WTC11 (cell line): ENCODE data around the gene PLD3. TPM values are rescaled to one million over a fixed set of nuclear protein-coding genes. Genes with fewer than 3 reads are reported as not detected.

Experiments used
- ATAC-seq: fragments of 200-7000 bp; cut with Tn5 transposase; 2 replicates; pipeline ENCODE4 v1.10.0; 2021; ENCODE audit warnings: mild to moderate bottlenecking, moderate library complexity
- CTCF ChIA-PET: fragments of 300-600 bp; sonication (Branson Sonifier 250); formaldehyde crosslinking; loops from one replicate; lab custom pipeline; 2021; ENCODE audit warnings: antibody characterized with exemption; lab: Charles Lee
- POLR2A ChIA-PET: fragments of 350-600 bp; sonication (Branson Sonifier 250); formaldehyde crosslinking; loops from one replicate; lab custom pipeline; 2021; ENCODE audit warnings: antibody characterized with exemption; lab: Charles Lee
- DNase-seq: peaks from one replicate; pipeline ENCODE4 v3.0.0; 2021; ENCODE audit warnings: low spot score
- H3K27ac Mint-ChIP-seq: 2 replicates; pipeline ENCODE4 v1.8.0; 2021; ENCODE audit warnings: mixed read lengths
- H3K27me3 Mint-ChIP-seq: 2 replicates; pipeline ENCODE4 v1.8.0; 2021; ENCODE audit warnings: low read depth, mild to moderate bottlenecking, moderate library complexity, mixed read lengths
- H3K36me3 Mint-ChIP-seq: 2 replicates; pipeline ENCODE4 v1.8.0; 2021; ENCODE audit warnings: mixed read lengths
- H3K4me1 Mint-ChIP-seq: 2 replicates; pipeline ENCODE4 v1.8.0; 2022; ENCODE audit warnings: mixed read lengths
- H3K4me3 Mint-ChIP-seq: 2 replicates; pipeline ENCODE4 v1.8.0; 2021; ENCODE audit warnings: mild to moderate bottlenecking, moderate library complexity, mixed read lengths
- H3K9me3 Mint-ChIP-seq: 2 replicates; pipeline ENCODE4 v1.8.0; 2021; ENCODE audit warnings: mixed read lengths
- ATF2 ChIP-seq: sonication (generic); formaldehyde crosslinking; IDR thresholded peaks from 2 replicates; pipeline ENCODE4 v1.8.1; 2022; ENCODE audit warnings: low read depth, missing genetic modification reagents, borderline replicate concordance
- ATF3 ChIP-seq: sonication (generic); formaldehyde crosslinking; conservative IDR thresholded peaks from 2 replicates; pipeline ENCODE4 v1.8.1; 2022; ENCODE audit warnings: mild to moderate bottlenecking, missing genetic modification reagents
- CTCF ChIP-seq: fragments of 200-600 bp; IDR thresholded peaks from 2 replicates; pipeline ENCODE4 v1.8.0; 2022; ENCODE audit warnings: antibody characterized with exemption
- KAT7 ChIP-seq: sonication (generic); formaldehyde crosslinking; IDR thresholded peaks from 2 replicates; pipeline ENCODE4 v1.8.1; 2023; ENCODE audit warnings: missing genetic modification reagents, mild to moderate bottlenecking, borderline replicate concordance
- MXD4 ChIP-seq: fragments of 250-450 bp; sonication (Bioruptor Pico); IDR thresholded peaks from 2 replicates; pipeline ENCODE4 v1.8.0; 2021; ENCODE audit warnings: mild to moderate bottlenecking, moderate library complexity, borderline replicate concordance
- NFYB ChIP-seq: sonication (generic); formaldehyde crosslinking; conservative IDR thresholded peaks from 2 replicates; pipeline ENCODE4 v1.8.0; 2022; ENCODE audit warnings: low read depth, missing genetic modification reagents
- OVOL2 ChIP-seq: fragments of 250-450 bp; sonication (Bioruptor Pico); IDR thresholded peaks from 2 replicates; pipeline ENCODE4 v1.9.0; 2021; ENCODE audit warnings: mild to moderate bottlenecking, borderline replicate concordance
- PREB ChIP-seq: sonication (generic); formaldehyde crosslinking; IDR thresholded peaks from 2 replicates; pipeline ENCODE4 v1.8.1; 2022; ENCODE audit warnings: mild to moderate bottlenecking, missing genetic modification reagents, moderate library complexity, borderline replicate concordance
- SP1 ChIP-seq: sonication (generic); formaldehyde crosslinking; conservative IDR thresholded peaks from 2 replicates; pipeline ENCODE4 v1.8.1; 2022; ENCODE audit warnings: missing genetic modification reagents
- STAT6 ChIP-seq: sonication (generic); formaldehyde crosslinking; conservative IDR thresholded peaks from 2 replicates; pipeline ENCODE4 v1.8.1; 2023; ENCODE audit warnings: mild to moderate bottlenecking, low read depth, missing genetic modification reagents, moderate library complexity
- USF2 ChIP-seq: sonication (generic); formaldehyde crosslinking; IDR thresholded peaks from 2 replicates; pipeline ENCODE4 v1.8.1; 2023; ENCODE audit warnings: mild to moderate bottlenecking, missing genetic modification reagents, moderate library complexity
- ZMAT4 ChIP-seq: fragments of 250-450 bp; sonication (Bioruptor Pico); IDR thresholded peaks from 2 replicates; pipeline ENCODE4 v1.9.0; 2021; ENCODE audit warnings: mild to moderate bottlenecking
- ZNF232 ChIP-seq: sonication (generic); formaldehyde crosslinking; IDR thresholded peaks from 2 replicates; pipeline ENCODE4 v1.8.0; 2022; ENCODE audit warnings: mild to moderate bottlenecking, missing genetic modification reagents
- ZNF281 ChIP-seq: sonication (generic); formaldehyde crosslinking; IDR thresholded peaks from 2 replicates; pipeline ENCODE4 v1.8.0; 2023; ENCODE audit warnings: mild to moderate bottlenecking, missing genetic modification reagents
- ZNF512 ChIP-seq: sonication (generic); formaldehyde crosslinking; IDR thresholded peaks from 2 replicates; pipeline ENCODE4 v1.8.1; 2022; ENCODE audit warnings: missing genetic modification reagents, borderline replicate concordance
- ZNF671 ChIP-seq: fragments of 250-450 bp; sonication (Bioruptor Pico); IDR thresholded peaks from 2 replicates; pipeline ENCODE4 v1.8.0; 2021; ENCODE audit warnings: mild to moderate bottlenecking
- total RNA-seq: library from RNA; stranded (reverse); gene quantifications from 3 replicates; pipeline ENCODE4 v1.2.3, GENCODE V29; 2021

PLD3 gene
- total RNA-seq, 1 experiment from 2014 or later: 190 TPM

- TF ChIP-seq OVOL2 (CRISPR knock-in tag) (no peak), ATF2 (CRISPR knock-in tag) (no peak), ZNF281 (CRISPR knock-in tag) (no peak), ZNF512 (CRISPR knock-in tag) (no peak), NFYB (no peak), MXD4 (no peak), STAT6 (no peak), ATF3 (CRISPR knock-in tag) (no peak), KAT7 (CRISPR knock-in tag) (no peak), ZNF671 (no peak), PREB (CRISPR knock-in tag) (no peak), CTCF (no peak), SP1 (CRISPR knock-in tag) (no peak), ZMAT4 (no peak), ZNF232 (no peak), USF2 (CRISPR knock-in tag) (no peak)
- Mint-ChIP-seq H3K4me1 (peaks cover 36% of the 10 kb centered on the region), H3K4me3 (no peak overlapping the region), H3K9me3 (no peaks in the 10 kb centered on the region), H3K27me3 (no peaks in the 10 kb centered on the region), H3K27ac (peak overlapping the region; percentile 90; the same call in 1 of the 2 replicates), H3K36me3 (no peaks in the 10 kb centered on the region)
- CTCF ChIA-PET: interaction anchor here (0.6 to 4.0 kb wide), 4 partner anchors 8 to 106 kb away, joined by 3 to 33 read pairs (median 3); no protein-coding TSS in a partner anchor
- ATAC-seq: no peak
- POLR2A ChIA-PET: interaction anchor here (1.5 kb wide), 1 partner anchor 32 kb away, joined by 4 read pairs; no protein-coding TSS in a partner anchor
- no peak for DNase-seq
Measured at GRCh38 chr19:40411125-40411842, 62.8 kb downstream of the PLD3 start.
